DND-41 (cell line): ENCODE data around the gene RAB3B.

ENCODE experiments used
- CTCF ChIP-seq: IDR thresholded peaks from 2 replicates; pipeline ENCODE4 v1.5.1; 2012; ENCODE audit warnings: borderline replicate concordance, low read length, moderate library complexity, mild to moderate bottlenecking; ENCODE audit not compliant: poor library complexity, severe bottlenecking; ENCODE audit errors: extremely low read depth
- EZH2 ChIP-seq: IDR thresholded peaks from 3 replicates; pipeline ENCODE4 v1.6.1; 2012; ENCODE audit warnings: borderline replicate concordance, low read depth, mild to moderate bottlenecking, moderate library complexity, low read length, inconsistent platforms; ENCODE audit not compliant: severe bottlenecking

GRCh38 chr1:51878308-51878615 is 112.2 kb downstream of the RAB3B start:
- peak; percentile 3 for TF ChIP-seq CTCF
- no peak for TF ChIP-seq EZH2
